ENCODE data around the gene TNF. TPM values are rescaled to one million over a fixed set of nuclear protein-coding genes. Genes with fewer than 3 reads are reported as not detected.
"Not testable (repeated sequence)": the region's sequence is repeated elsewhere in the genome, so short reads cannot be mapped to it uniquely, and the experiment has no call there.

TNF gene
- total RNA-seq, 1 experiment from 2014 or later = 0.91 TPM

DNA sequence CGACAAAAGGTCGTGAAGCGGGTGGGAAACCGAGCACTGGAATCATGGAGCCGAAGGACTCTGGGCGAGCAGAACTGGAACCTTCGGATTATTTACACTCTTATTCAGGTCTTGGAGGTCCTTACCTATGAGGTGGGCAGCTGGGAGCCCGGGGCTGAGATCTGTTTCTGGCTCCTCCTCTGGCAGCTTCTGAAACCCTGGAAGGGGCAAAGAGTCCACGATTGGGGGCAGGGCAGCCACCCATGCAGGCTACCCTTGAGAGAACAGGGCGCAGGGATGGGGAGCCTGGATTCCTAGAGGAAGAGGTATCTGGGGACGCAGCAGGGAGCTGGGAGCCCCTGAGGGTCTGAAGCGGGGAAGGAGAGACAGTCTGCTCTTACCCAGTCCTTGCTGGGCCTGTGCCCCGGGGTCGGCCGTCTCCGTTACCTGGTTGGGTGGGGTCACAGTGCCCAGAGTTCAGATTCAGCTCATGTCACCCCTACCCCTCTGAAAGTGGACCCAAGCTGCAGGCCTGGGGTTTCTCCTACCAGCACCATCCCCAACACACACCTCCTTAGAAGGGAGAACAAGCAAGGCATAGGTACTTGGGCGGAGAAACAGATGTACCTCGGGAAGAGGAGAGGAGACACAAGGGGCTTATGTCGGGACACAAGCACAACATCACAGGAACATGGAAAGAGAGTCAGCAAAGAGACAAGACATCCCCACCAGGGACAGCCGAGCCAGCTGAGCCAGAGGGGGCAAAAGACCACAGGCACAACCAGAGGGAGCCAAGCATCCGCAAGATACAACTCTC is 6.3 kb downstream of the TNF start:
- no peak for DNase-seq (ENCODE audit: low read depth)
- in situ Hi-C loops (cut with HindIII; ENCODE audit: low pct_unique_long_range_greater_than_20kb, low sequenced_read_pairs) = no loop called here

DNA sequence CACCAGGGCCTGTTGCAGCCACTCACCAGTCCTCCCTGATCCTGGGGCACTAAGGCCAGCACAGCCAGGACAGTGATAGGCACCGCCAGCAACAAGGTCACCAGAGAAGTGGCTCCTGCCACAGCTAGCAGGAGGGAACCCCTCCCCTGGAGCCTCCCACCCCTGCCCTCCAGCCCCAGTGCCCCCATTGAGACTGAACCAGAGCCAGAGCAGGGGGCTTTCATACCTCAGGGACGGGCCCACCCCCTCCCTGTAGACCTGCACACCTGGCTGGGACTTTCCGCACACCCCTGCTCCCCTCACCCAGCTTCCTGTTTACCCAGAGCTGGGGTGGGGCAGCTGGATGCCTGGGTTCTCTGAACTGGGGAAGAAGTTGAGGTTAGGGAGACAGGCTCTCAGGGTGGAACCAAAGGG is 6.9 kb downstream of the TNF start, which contains the start of gene LTB:
LTB (minus strand) TSS at position 195 of the 414 bp plus-strand sequence; CDS start at position 188, 7 bp downstream.
- no peak for DNase-seq (ENCODE audit: low read depth)
- in situ Hi-C loops (cut with HindIII; ENCODE audit: low pct_unique_long_range_greater_than_20kb, low sequenced_read_pairs) = no loop called here

DNA sequence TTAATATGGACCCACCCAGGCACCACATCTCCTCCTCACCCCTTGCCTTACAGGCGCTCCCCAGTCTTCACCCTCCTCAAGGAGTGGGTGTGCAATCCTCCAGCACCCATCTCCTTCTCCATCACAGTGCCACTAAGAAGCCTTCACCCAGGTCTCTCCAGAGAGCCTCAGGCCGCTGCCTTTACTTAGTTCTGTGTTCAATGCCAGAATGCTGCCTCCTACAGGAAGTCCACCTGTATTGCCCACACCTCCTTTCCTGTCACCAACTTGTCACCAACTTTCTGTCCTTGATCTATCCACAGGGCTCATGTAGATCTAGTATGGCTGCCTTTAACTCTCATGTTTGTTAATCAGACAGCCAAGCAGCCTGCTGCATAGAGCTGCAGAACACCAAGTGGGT is 10.1 kb downstream of the TNF start:
- DNase-seq (ENCODE audit: low read depth) = no peak
- in situ Hi-C loops (cut with HindIII; ENCODE audit: low pct_unique_long_range_greater_than_20kb, low sequenced_read_pairs) = no loop called here

GRCh38 chr6:31586008-31586407 is 10.6 kb downstream of the TNF start, which contains the start of gene LST1:
TSS of gene LST1 (plus strand) at chr6:31586277. CDS start at chr6:31587300, 1,023 bp downstream.
- in situ Hi-C loops (cut with HindIII; ENCODE audit: low pct_unique_long_range_greater_than_20kb, low sequenced_read_pairs) = no loop called here

GRCh38 chr6:31586599-31587281 is 11.4 kb downstream of the TNF start:
- no peak for DNase-seq (ENCODE audit: low read depth)
- in situ Hi-C loops (cut with HindIII; ENCODE audit: low pct_unique_long_range_greater_than_20kb, low sequenced_read_pairs) = no loop called here

More at GRCh38 chr6:31586008-31586407, 10.6 kb downstream of the TNF start, which contains the start of gene LST1:
- no peak for DNase-seq (ENCODE audit: low read depth)

DNA sequence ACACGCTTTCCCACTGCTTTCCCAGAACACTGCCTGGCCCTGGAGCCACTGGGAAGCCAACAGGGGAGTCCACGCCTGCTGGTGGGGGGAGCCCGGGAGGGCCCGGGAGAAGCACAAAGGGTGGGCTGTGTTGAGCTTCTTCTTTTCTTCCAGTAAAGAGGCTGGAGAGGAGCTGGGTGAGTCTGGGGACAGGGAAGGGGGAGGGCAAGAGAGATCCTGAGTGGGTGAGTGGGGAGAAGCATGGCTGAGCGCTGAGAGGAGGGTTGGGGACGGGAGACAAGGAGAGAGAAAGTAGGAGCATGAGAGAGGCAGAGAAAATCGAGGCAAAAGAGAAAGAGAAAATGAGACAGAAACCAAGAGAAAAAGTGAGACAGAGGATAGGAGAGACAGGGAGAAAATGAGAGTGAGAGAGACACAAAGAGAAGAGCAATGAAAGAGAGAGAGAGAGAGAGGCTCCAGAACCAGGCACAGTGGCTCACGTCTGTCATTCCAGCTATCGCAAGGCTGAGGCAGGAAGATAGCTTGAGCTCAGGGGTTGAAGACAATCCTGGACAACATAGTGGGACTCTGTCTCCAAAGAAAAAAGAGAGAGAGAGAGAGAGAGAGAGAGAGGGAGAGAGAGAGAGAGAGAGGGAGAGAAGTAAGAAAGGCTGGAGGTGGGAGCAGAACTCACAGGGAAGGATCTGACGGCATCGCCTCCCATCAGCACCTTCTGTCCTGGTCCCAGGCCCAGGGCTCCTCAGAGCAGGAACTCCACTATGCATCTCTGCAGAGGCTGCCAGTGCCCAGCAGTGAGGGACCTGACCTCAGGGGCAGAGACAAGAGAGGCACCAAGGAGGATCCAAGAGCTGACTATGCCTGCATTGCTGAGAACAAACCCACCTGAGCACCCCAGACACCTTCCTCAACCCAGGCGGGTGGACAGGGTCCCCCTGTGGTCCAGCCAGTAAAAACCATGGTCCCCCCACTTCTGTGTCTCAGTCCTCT is 12.7 kb downstream of the TNF start:
- in situ Hi-C loops (cut with HindIII; ENCODE audit: low pct_unique_long_range_greater_than_20kb, low sequenced_read_pairs) = no loop called here
- DNase-seq (ENCODE audit: low read depth) = no peak

GRCh38 chr6:31588871-31589650 is 13.7 kb downstream of the TNF start:
- in situ Hi-C loops (cut with HindIII; ENCODE audit: low pct_unique_long_range_greater_than_20kb, low sequenced_read_pairs) = no loop called here
- no peak for DNase-seq (ENCODE audit: low read depth)

DNA sequence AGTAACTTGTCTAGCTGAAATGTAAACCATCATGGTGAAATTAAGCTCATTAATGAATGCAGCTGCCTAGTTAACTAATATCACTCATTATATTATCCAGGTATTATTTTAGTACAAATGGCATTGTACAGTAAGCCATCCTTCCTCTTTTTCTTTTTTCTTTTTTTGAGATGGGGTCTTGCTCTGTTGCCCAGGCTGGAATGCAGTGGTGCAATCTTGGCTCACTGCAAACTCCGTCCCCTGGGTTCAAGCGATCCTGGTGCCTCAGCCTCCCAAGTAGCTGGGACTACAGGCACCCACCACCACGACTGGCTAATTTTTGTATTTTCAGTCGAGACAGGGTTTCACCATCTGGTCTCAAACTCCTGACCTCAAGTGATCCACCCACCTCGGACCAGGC is 15.3 kb downstream of the TNF start:
- DNase-seq (ENCODE audit: low read depth); in situ Hi-C loops (cut with HindIII; ENCODE audit: low pct_unique_long_range_greater_than_20kb, low sequenced_read_pairs): not testable (repeated sequence)

- in situ Hi-C loops (cut with HindIII; ENCODE audit: low pct_unique_long_range_greater_than_20kb, low sequenced_read_pairs) = no loop called here
- DNase-seq (ENCODE audit: low read depth) = no peak
Observed at GRCh38 chr6:31592396-31592771, 17.0 kb downstream of the TNF start.

DNA sequence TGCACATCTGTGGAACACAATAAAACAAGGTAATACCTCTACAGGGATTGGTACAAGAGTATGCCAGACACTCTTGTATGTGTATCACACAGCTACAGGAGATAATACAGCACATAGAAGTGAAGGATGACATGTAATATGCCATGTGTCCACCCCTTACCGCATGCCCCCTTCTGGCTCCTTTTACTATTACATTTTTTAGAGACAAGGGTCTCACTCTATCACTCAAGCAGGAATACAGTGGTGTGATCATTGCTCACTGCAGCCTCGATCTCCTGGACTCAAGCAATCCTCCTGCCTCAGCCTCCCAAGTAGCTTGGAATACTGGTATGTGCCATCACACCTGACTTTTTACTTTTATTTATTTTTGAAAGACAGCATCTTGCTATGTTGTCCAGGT is 21.6 kb downstream of the TNF start:
- in situ Hi-C loops (cut with HindIII; ENCODE audit: low pct_unique_long_range_greater_than_20kb, low sequenced_read_pairs) = no loop called here
- no peak for DNase-seq (ENCODE audit: low read depth)

GRCh38 chr6:31607317-31607716 is 32.0 kb downstream of the TNF start:
- DNase-seq (ENCODE audit: low read depth) = no peak
- in situ Hi-C loops (cut with HindIII; ENCODE audit: low pct_unique_long_range_greater_than_20kb, low sequenced_read_pairs) = no loop called here

DNA sequence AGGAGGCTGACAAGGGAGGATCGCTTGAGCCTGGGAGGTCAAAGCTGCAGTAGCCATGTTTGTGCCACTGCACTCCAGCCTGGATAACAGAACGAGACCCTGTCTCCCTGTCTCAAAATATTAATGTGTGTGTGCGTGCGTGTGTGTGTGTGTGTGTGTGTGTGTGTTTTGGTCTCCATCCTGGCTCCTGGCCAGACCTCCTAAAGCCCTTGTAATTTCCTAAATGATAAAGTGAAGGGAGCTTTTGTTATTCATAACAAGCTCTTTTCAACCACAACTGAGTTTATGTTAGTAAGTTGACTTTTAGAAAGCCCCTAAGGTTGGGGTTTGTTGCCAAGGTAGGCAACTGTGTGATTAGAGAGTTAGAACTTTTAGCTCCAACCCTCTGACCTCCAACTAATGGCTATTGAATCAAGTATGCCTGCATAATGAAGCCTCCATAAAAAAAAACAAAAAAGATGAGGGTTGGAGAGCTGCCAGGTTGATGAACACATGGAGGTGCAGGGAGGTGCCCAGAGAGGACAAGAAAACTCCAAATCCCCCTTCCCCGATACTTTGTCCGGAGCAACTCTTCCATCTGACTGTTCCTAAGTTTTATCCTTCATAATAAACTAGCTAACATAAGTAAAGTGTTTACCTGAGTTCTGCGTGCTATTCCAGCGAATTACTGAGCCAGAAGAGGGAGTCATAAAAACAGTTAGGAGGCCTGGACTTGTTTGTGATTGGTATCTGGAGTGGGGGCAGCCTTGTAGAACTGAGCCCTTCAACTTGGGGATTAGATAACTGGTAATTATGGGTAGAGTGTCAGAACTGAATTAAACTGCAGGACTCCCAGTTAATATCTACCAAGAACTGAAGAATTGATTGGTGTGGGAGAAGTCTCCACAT is 34.4 kb downstream of the TNF start:
- in situ Hi-C loops (cut with HindIII; ENCODE audit: low pct_unique_long_range_greater_than_20kb, low sequenced_read_pairs) = no loop called here

GRCh38 chr6:31610968-31611367 is 35.6 kb downstream of the TNF start:
- in situ Hi-C loops (cut with HindIII; ENCODE audit: low pct_unique_long_range_greater_than_20kb, low sequenced_read_pairs) = no loop called here
- no peak for DNase-seq (ENCODE audit: low read depth)

More for the DNA sequence above, 34.4 kb downstream of the TNF start:
- DNase-seq (ENCODE audit: low read depth) = no peak

- no peak for DNase-seq (ENCODE audit: low read depth)
- in situ Hi-C loops (cut with HindIII; ENCODE audit: low pct_unique_long_range_greater_than_20kb, low sequenced_read_pairs) = no loop called here
Observed at GRCh38 chr6:31614075-31614619, 38.8 kb downstream of the TNF start.

- in situ Hi-C loops (cut with HindIII; ENCODE audit: low pct_unique_long_range_greater_than_20kb, low sequenced_read_pairs) = no loop called here
- DNase-seq (ENCODE audit: low read depth) = no peak
Observed at GRCh38 chr6:31614684-31615578, 39.6 kb downstream of the TNF start, which contains the start of gene AIF1. TSS of gene AIF1 (plus strand) at chr6:31615234. CDS start at chr6:31615330, 96 bp downstream.
